Thyroid gland (tissue), 4 donors: ENCODE data around the gene PRLHR.

Experiments used
- POLR2A ChIP-seq, 2 donors: fragments of 450-650 bp; IDR thresholded peaks; one replicate each; pipeline ENCODE4 v1.6.1; 2017; ENCODE audit warnings: antibody characterized with exemption in 2 of 2, mild to moderate bottlenecking in 2 of 2, moderate library complexity in 1 of 2
- TF ChIP-seq, protein P1 (sequence below), 6 experiments: fragments of 200-600 bp in 3 of 6; fragments of 450-650 bp in 3 of 6; sonication (generic) in 3 of 6; IDR thresholded peaks; one replicate each; pipeline ENCODE4 v1.5.1; 2016 to 2019; ENCODE audit warnings: antibody characterized with exemption in 6 of 6, mild to moderate bottlenecking in 2 of 6, inconsistent platforms in 1 of 6, moderate library complexity in 1 of 6

DNA sequence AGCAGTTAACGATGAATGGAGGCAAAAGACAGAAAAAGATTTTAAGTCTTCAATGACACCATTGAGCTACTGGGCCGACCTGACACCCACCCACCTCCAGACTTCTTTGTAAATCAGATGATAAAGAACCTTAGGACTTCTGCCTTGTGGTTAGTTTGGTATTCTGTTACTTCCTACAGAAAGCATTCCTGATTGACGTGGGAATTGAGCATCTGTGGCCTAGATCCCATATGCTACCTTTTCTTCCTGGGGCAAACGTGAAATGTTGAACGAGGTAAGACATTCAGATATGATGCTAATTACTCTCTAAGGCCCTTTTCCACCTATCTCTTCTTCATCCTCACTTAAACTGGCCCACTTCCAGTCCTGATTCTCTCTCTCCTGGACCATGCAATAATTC lies 10.2 kb downstream of the PRLHR start:
- TF ChIP-seq, protein P1, sequence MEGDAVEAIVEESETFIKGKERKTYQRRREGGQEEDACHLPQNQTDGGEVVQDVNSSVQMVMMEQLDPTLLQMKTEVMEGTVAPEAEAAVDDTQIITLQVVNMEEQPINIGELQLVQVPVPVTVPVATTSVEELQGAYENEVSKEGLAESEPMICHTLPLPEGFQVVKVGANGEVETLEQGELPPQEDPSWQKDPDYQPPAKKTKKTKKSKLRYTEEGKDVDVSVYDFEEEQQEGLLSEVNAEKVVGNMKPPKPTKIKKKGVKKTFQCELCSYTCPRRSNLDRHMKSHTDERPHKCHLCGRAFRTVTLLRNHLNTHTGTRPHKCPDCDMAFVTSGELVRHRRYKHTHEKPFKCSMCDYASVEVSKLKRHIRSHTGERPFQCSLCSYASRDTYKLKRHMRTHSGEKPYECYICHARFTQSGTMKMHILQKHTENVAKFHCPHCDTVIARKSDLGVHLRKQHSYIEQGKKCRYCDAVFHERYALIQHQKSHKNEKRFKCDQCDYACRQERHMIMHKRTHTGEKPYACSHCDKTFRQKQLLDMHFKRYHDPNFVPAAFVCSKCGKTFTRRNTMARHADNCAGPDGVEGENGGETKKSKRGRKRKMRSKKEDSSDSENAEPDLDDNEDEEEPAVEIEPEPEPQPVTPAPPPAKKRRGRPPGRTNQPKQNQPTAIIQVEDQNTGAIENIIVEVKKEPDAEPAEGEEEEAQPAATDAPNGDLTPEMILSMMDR (IDR thresholded peaks at IDR 0.05) = no peak
- TF ChIP-seq POLR2A (IDR thresholded peaks at IDR 0.05) = no peak
